PC-3 (cell line): ENCODE measurements around the gene FANCL. TPM values are rescaled to one million over a fixed set of nuclear protein-coding genes. Genes with fewer than 3 reads are reported as not detected.
"Not testable (repeated sequence)": the region's sequence is repeated elsewhere in the genome, so short reads cannot be mapped to it uniquely, and the experiment has no call there.

ENCODE experiments used
- ATAC-seq: fragments of 200-7000 bp; cut with Tn5 transposase; 2 replicates; pipeline ENCODE4 v1.9.1; 2020; ENCODE audit warnings: mild to moderate bottlenecking, moderate library complexity
- BruUV-seq: library from RNA; stranded (reverse); fragments of 400-500 nt; replicated peaks from 2 replicates; lab custom pipeline; 2021; lab: Mats Ljungman, UMichigan
- CTCF ChIA-PET: fragments of 300-600 bp; sonication (Branson Sonifier 250); formaldehyde crosslinking; loops from one replicate; lab custom pipeline; 2022; ENCODE audit warnings: antibody characterized with exemption; lab: Charles Lee
- POLR2A ChIA-PET: fragments of 300-600 bp; sonication (Branson Sonifier 250); formaldehyde crosslinking; loops from one replicate; lab custom pipeline; 2022; ENCODE audit warnings: antibody characterized with exemption; ENCODE audit not compliant: unreplicated experiment; lab: Charles Lee
- DNase-seq: peaks from one replicate; pipeline ENCODE4 v3.0.0-alpha.2; 2015
- H2AFZ ChIP-seq: fragments of 300-600 bp; sonication (generic); 2 replicates; pipeline ENCODE4 v1.6.0; 2016; ENCODE audit warnings: antibody characterized with exemption, low read length
- H3F3A ChIP-seq: fragments of 300-600 bp; sonication (generic); one replicate; pipeline ENCODE4 v1.6.0; 2017; ENCODE audit warnings: antibody characterized with exemption, low read length, control low read depth, mild to moderate bottlenecking; ENCODE audit not compliant: unreplicated experiment
- H3K27ac ChIP-seq: fragments of 300-600 bp; sonication (generic); 2 replicates; pipeline ENCODE4 v1.5.1; 2016; ENCODE audit warnings: mild to moderate bottlenecking, low read length
- H3K27me3 ChIP-seq: fragments of 300-600 bp; sonication (generic); 2 replicates; pipeline ENCODE4 v1.6.1; 2016; ENCODE audit warnings: low read length, mixed read lengths
- H3K36me3 ChIP-seq: fragments of 300-600 bp; sonication (generic); 2 replicates; pipeline ENCODE4 v1.6.1; 2016; ENCODE audit warnings: low read depth, mixed run types, low read length, mixed read lengths
- H3K4me1 ChIP-seq: fragments of 300-600 bp; sonication (generic); 2 replicates; pipeline ENCODE4 v1.5.1; 2016; ENCODE audit warnings: low read length; ENCODE audit not compliant: insufficient read depth
- H3K4me2 ChIP-seq: fragments of 300-600 bp; sonication (generic); 2 replicates; pipeline ENCODE4 v1.6.0; 2016; ENCODE audit warnings: low read length
- H3K4me3 ChIP-seq: fragments of 300-600 bp; sonication (generic); 2 replicates; pipeline ENCODE4 v1.5.1; 2016; ENCODE audit warnings: mild to moderate bottlenecking, low read length, mixed read lengths
- H3K79me2 ChIP-seq: fragments of 300-600 bp; sonication (generic); 2 replicates; pipeline ENCODE4 v1.6.1; 2017; ENCODE audit warnings: low read length, mixed read lengths
- H3K9ac ChIP-seq: fragments of 300-600 bp; sonication (generic); 2 replicates; pipeline ENCODE4 v1.6.0; 2016; ENCODE audit warnings: mild to moderate bottlenecking, low read length
- H3K9me2 ChIP-seq: fragments of 300-600 bp; sonication (generic); replicated peaks from 2 replicates; pipeline ENCODE4 v1.6.1; 2016; ENCODE audit warnings: mixed run types, low read length, mixed read lengths
- H3K9me3 ChIP-seq: fragments of 300-600 bp; sonication (generic); 2 replicates; pipeline ENCODE4 v1.6.1; 2016; ENCODE audit warnings: low read length, mixed read lengths
- H4K20me1 ChIP-seq: fragments of 300-600 bp; sonication (generic); 2 replicates; pipeline ENCODE4 v1.6.1; 2016; ENCODE audit warnings: low read length, mixed read lengths
- EZH2 ChIP-seq: fragments of 300-600 bp; sonication (generic); IDR thresholded peaks from one replicate; pipeline ENCODE4 v1.6.1; 2017; ENCODE audit warnings: antibody characterized with exemption, mild to moderate bottlenecking, low read length; ENCODE audit not compliant: unreplicated experiment
- EZH2phosphoT487 ChIP-seq: fragments of 300-600 bp; sonication (generic); IDR thresholded peaks from 2 replicates; pipeline ENCODE4 v1.6.1; 2018; ENCODE audit warnings: mild to moderate bottlenecking, antibody characterized with exemption, low read length, borderline replicate concordance
- intact Hi-C: fragments of 100-400 bp; cut with micrococcal nuclease; formaldehyde crosslinking; loops from 2 replicates; pipeline ENCODE4 v1.9.0; 2023
- total RNA-seq: library from RNA; depleted of rRNA; stranded (reverse); fragments of >200 nt; gene quantifications from 2 replicates; pipeline ENCODE4 v1.2.3, GENCODE V29; 2014
- TF ChIP-seq, protein P1 (sequence below): fragments of 300-600 bp; sonication (generic); conservative IDR thresholded peaks from 2 replicates; pipeline ENCODE4 v1.5.1; 2017; ENCODE audit warnings: antibody characterized with exemption, low read depth, mild to moderate bottlenecking, low read length

The FANCL gene
- total RNA-seq, 1 experiment from 2014 or later = 18.0 TPM

DNA sequence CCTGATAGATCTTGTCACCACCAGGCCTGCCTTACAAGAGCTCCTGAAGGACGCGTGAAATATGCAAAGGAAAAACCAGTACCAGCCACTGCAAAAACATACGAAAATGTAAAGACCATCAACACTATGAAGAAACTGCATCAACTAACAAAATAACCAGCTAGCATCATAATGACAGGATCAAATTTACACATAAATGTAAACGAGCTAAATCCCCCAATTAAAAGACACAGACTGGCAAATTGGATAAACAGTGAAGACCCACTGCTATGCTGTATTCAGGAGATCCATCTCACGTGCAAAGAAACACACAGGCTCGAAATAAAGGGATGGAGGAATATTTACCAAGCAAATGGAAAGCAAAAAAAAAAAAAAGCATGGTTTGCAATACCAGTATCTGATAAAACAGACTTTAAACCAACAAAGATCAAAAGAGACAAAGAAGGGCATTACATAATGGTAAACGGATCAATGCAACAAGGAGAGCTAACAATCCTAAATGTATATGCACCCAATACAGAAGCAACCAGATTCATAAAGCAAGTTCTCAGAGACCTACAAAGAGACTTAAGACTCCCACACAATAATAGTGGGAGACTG lies 70.7 kb downstream of the FANCL start:
- ATAC-seq, H3K36me3 ChIP-seq, H3K4me2 ChIP-seq, H3K27me3 ChIP-seq, BruUV-seq, H3F3A ChIP-seq, H3K4me1 ChIP-seq, H2AFZ ChIP-seq, CTCF ChIA-PET, H3K27ac ChIP-seq, POLR2A ChIA-PET, H3K4me3 ChIP-seq, H3K9ac ChIP-seq, H3K9me2 ChIP-seq, H4K20me1 ChIP-seq, DNase-seq, intact Hi-C loops, H3K9me3 ChIP-seq, H3K79me2 ChIP-seq: not testable (repeated sequence)

DNA sequence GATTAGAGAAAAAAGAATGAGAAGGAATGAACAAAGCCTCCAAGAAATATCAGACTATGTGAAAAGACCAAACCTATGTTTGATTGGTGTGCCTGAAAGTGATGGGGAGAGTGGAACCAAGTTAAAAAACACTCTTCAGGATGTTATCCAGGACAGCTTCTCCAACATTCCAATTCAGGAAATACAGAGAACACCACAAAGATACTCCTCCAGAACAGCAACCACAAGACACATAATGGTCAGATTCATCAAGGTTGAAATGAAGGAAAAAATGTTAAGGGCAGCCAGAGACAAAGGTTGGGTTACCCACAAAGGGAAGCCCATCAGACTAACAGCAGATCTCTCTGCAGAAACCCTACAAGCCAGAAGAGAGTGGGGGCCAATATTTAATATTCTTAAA lies 71.3 kb downstream of the FANCL start:
- H3K9ac ChIP-seq, H3K79me2 ChIP-seq, BruUV-seq, H3K27me3 ChIP-seq, H3K27ac ChIP-seq, H3K9me3 ChIP-seq, H3F3A ChIP-seq, H2AFZ ChIP-seq, CTCF ChIA-PET, POLR2A ChIA-PET, H4K20me1 ChIP-seq, intact Hi-C loops, DNase-seq, H3K4me2 ChIP-seq, H3K4me1 ChIP-seq, H3K4me3 ChIP-seq, H3K36me3 ChIP-seq, H3K9me2 ChIP-seq, ATAC-seq: not testable (repeated sequence)

DNA sequence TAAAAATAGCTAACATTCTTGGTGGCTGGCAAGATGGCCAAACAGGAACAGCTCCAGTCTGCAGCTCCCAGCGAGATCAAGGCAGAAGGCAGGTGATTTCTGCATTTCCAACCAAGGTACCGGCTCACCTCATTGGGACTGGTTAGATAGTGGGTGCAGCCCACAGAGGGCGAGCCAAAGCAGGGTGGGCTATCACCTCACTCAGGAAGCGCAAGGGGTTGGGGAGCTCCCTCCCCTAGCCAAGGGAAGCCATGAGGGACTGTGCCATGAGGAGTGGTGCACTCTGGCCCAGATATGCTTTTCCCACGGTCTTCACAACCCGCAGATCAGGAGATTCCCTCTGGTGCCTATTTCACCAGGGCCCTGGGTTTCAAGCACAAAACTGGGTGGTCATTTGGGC lies 73.0 kb downstream of the FANCL start:
- CTCF ChIA-PET = not testable (repeated sequence)

DNA sequence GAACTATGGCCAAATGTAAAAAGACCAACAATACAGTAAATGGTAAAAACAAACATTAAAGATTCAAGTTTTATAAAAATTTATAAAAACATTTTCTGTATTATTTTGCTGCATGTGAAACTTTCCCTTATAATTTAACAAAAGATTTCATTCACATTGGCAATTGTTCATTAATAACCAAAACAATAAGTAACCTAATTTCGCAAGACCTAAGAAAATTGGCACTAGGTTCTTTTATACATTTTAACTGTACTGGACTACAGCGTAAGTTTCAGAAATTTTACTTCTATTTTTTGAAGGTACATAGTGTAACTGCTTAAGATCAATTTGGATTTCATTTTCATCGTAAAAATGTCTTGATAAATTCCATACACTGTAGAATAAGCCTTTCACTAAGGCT lies 77.2 kb downstream of the FANCL start:
- Histone ChIP-seq H3K4me1 (no peaks in the 10 kb centered on the region), H3K27me3 (no peaks in the 10 kb centered on the region), H3K27ac (no peak overlapping the region), H3K9me3 (no peaks in the 10 kb centered on the region), H4K20me1 (no peaks in the 10 kb centered on the region), H3K9ac (no peak overlapping the region), H3K4me3 (no peak overlapping the region), H3K9me2 (no peaks in the 10 kb centered on the region), H3F3A (no peaks in the 10 kb centered on the region), H3K4me2 (no peak overlapping the region), H2AFZ (no peak overlapping the region), H3K79me2 (no peaks in the 10 kb centered on the region), H3K36me3 (peaks cover 22% of the 10 kb centered on the region; the same call in 1 of the 2 replicates)
- POLR2A ChIA-PET = no interaction called here
- TF ChIP-seq, protein P1, sequence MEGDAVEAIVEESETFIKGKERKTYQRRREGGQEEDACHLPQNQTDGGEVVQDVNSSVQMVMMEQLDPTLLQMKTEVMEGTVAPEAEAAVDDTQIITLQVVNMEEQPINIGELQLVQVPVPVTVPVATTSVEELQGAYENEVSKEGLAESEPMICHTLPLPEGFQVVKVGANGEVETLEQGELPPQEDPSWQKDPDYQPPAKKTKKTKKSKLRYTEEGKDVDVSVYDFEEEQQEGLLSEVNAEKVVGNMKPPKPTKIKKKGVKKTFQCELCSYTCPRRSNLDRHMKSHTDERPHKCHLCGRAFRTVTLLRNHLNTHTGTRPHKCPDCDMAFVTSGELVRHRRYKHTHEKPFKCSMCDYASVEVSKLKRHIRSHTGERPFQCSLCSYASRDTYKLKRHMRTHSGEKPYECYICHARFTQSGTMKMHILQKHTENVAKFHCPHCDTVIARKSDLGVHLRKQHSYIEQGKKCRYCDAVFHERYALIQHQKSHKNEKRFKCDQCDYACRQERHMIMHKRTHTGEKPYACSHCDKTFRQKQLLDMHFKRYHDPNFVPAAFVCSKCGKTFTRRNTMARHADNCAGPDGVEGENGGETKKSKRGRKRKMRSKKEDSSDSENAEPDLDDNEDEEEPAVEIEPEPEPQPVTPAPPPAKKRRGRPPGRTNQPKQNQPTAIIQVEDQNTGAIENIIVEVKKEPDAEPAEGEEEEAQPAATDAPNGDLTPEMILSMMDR = no peak
- TF ChIP-seq EZH2phosphoT487 = no peak
- no peak for TF ChIP-seq EZH2
- ATAC-seq (no peak), DNase-seq (no peak)
- BruUV-seq = no TSS peak
- intact Hi-C loops = no loop called here
- CTCF ChIA-PET = no interaction called here

More for the DNA sequence above, 73.0 kb downstream of the FANCL start:
- H3K4me1 ChIP-seq, H3K4me2 ChIP-seq, H3K36me3 ChIP-seq, ATAC-seq, H3K79me2 ChIP-seq, H3K4me3 ChIP-seq, H3K27ac ChIP-seq, intact Hi-C loops, H3K9me3 ChIP-seq, H4K20me1 ChIP-seq, POLR2A ChIA-PET, H3K9ac ChIP-seq, DNase-seq, H2AFZ ChIP-seq, H3K9me2 ChIP-seq, H3F3A ChIP-seq, BruUV-seq, H3K27me3 ChIP-seq: not testable (repeated sequence)
